K562 (cell line): ENCODE data around the gene DNAJB6. TPM values are rescaled to one million over a fixed set of nuclear protein-coding genes. Genes with fewer than 3 reads are reported as not detected.

Source experiments
- ATAC-seq: fragments of 200-7000 bp; cut with Tn5 transposase; 3 replicates; pipeline ENCODE4 v1.9.1; 2020; ENCODE audit warnings: moderate library complexity
- BruUV-seq: library from RNA; stranded (reverse); fragments of 400-500 nt; replicated peaks from 2 replicates; lab custom pipeline; 2021; lab: Mats Ljungman, UMichigan
- CTCF ChIA-PET: fragments of 300-600 bp; formaldehyde crosslinking; extraction: SDS; loops from one replicate; lab custom pipeline; 2021; ENCODE audit warnings: low intra/inter-chr PET ratio; lab: Yijun Ruan, JAX
- POLR2A ChIA-PET: fragments of 300-600, 350-650 bp; sonication (Branson Sonifier 250); formaldehyde crosslinking; extraction: SDS; loops from one replicate; lab custom pipeline; 2021; ENCODE audit warnings: antibody characterized with exemption, inconsistent platforms; lab: Yijun Ruan, JAX
- DNase-seq, 4 experiments: peaks; one replicate each; pipeline versions ENCODE4 v3.0.0 to v3.0.0-alpha.2; 2011 to 2018; ENCODE audit warnings: low spot score in 3 of 4, mixed read lengths in 3 of 4; ENCODE audit errors: extremely low read depth in 1 of 4
- FAIRE-seq: peaks from 2 replicates; lab custom pipeline; 2011; peaks lifted over from hg19 to GRCh38; lab: Jason Lieb, UNC
- H2AFZ ChIP-seq: 2 replicates; pipeline ENCODE4 v1.6.0; 2011; ENCODE audit warnings: low read depth, low read length, control low read depth, inconsistent platforms
- H3K27ac ChIP-seq: fragments of 200-600 bp; 3 replicates; pipeline ENCODE4 v1.8.0; 2011; ENCODE audit warnings: low read depth, mild to moderate bottlenecking, control low read depth, inconsistent platforms, low read length, moderate library complexity, mixed read lengths; ENCODE audit errors: extremely low read depth
- H3K27me3 ChIP-seq, 2 experiments: fragments of 300-600 bp in 1 of 2; 2 replicates in 1 of 2; 3 replicates in 1 of 2; pipeline versions ENCODE4 v1.6.0 to v1.8.0; 2011; ENCODE audit warnings: inconsistent platforms in 2 of 2, low read length in 2 of 2, mild to moderate bottlenecking in 1 of 2, mixed read lengths in 1 of 2, moderate library complexity in 1 of 2; ENCODE audit not compliant: control insufficient read depth in 2 of 2, insufficient read depth in 2 of 2
- H3K36me3 ChIP-seq: fragments of 300-600 bp; 3 replicates; pipeline ENCODE4 v1.8.0; 2011; ENCODE audit warnings: mild to moderate bottlenecking, low read length, inconsistent platforms; ENCODE audit not compliant: control insufficient read depth, insufficient read depth
- H3K4me1 ChIP-seq, 2 experiments: fragments of 200-600 bp in 1 of 2; replicated peaks in 1 of 2; 2 replicates in 1 of 2; 3 replicates in 1 of 2; pipeline versions ENCODE4 v1.5.1 to v1.8.0; 2011; ENCODE audit warnings: inconsistent platforms in 2 of 2, low read length in 2 of 2, mild to moderate bottlenecking in 1 of 2, mixed read lengths in 1 of 2, moderate library complexity in 1 of 2; ENCODE audit not compliant: control insufficient read depth in 2 of 2, insufficient read depth in 2 of 2
- H3K4me2 ChIP-seq: 2 replicates; pipeline ENCODE4 v1.6.1; 2011; ENCODE audit warnings: low read length, control low read depth, inconsistent platforms, mixed read lengths; ENCODE audit not compliant: insufficient read depth
- H3K4me3 ChIP-seq: fragments of 200-600 bp; sonication (generic), shearing (Covaris generic); 2 replicates; pipeline ENCODE4 v1.5.1; 2016; ENCODE audit warnings: control low read depth, inconsistent platforms
- H3K79me2 ChIP-seq: fragments of 200-600 bp; 3 replicates; pipeline ENCODE4 v1.8.0; 2011; ENCODE audit warnings: low read length, inconsistent platforms; ENCODE audit not compliant: control insufficient read depth, insufficient read depth
- H3K9ac ChIP-seq, 2 experiments: 2 replicates each; pipeline versions ENCODE4 v1.6.0 to v1.6.1; 2011; ENCODE audit warnings: low read depth in 2 of 2, low read length in 2 of 2, control low read depth in 1 of 2, inconsistent platforms in 1 of 2, mild to moderate bottlenecking in 1 of 2, mixed read lengths in 1 of 2; ENCODE audit not compliant: insufficient read depth in 1 of 2
- H3K9me1 ChIP-seq: one replicate; pipeline ENCODE4 v1.6.0; 2011; ENCODE audit warnings: inconsistent platforms, mild to moderate bottlenecking, low read length, moderate library complexity; ENCODE audit not compliant: control insufficient read depth, insufficient read depth
- H3K9me3 ChIP-seq: replicated peaks from 2 replicates; pipeline ENCODE4 v1.5.1; 2011; ENCODE audit warnings: low read depth, low read length, inconsistent platforms; ENCODE audit not compliant: control insufficient read depth, insufficient read depth
- H4K20me1 ChIP-seq: replicated peaks from 2 replicates; pipeline ENCODE4 v1.6.1; 2011; ENCODE audit warnings: low read length, inconsistent platforms, mixed read lengths; ENCODE audit not compliant: control insufficient read depth, insufficient read depth
- HDAC2 ChIP-seq: fragments of 450-650 bp; IDR thresholded peaks from 2 replicates; pipeline ENCODE4 v1.6.1; 2016; ENCODE audit warnings: mild to moderate bottlenecking
- JUNB ChIP-seq: fragments of 450-650 bp; formaldehyde crosslinking; conservative IDR thresholded peaks from 2 replicates; pipeline ENCODE4 v1.4.0; 2020; ENCODE audit warnings: mild to moderate bottlenecking
- MXI1 ChIP-seq: IDR thresholded peaks from 2 replicates; pipeline ENCODE4 v1.6.1; 2011; ENCODE audit warnings: low read depth, mild to moderate bottlenecking, improper control_type of control experiment, low read length
- POLR3A ChIP-seq: IDR thresholded peaks from 2 replicates; pipeline ENCODE4 v1.6.1; 2011; ENCODE audit warnings: borderline replicate concordance, mild to moderate bottlenecking, moderate library complexity; ENCODE audit not compliant: insufficient read length, insufficient read depth; ENCODE audit errors: extremely low read depth
- TOE1 ChIP-seq, 2 experiments: fragments of 450-650 bp in 1 of 2; sonication (generic) in 1 of 2; formaldehyde crosslinking in 1 of 2; IDR thresholded peaks; 2 replicates each; pipeline versions ENCODE4 v1.7.1 to v1.8.0; 2016 to 2022; ENCODE audit warnings: borderline replicate concordance in 2 of 2, mild to moderate bottlenecking in 2 of 2, antibody characterized with exemption in 1 of 2, inconsistent platforms in 1 of 2, low read depth in 1 of 2, missing genetic modification reagents in 1 of 2, moderate library complexity in 1 of 2
- ZNF174 ChIP-seq: fragments of 250-450 bp; sonication (Bioruptor Pico); IDR thresholded peaks from 2 replicates; pipeline ENCODE4 v1.4.0; 2020; ENCODE audit warnings: mild to moderate bottlenecking
- ZNF561 ChIP-seq: fragments of 450-650 bp; formaldehyde crosslinking; conservative IDR thresholded peaks from 2 replicates; pipeline ENCODE4 v1.4.0; 2020; ENCODE audit warnings: mild to moderate bottlenecking, moderate library complexity
- ZNF589 ChIP-seq: fragments of 200-800 bp; sonication (Bioruptor generic); IDR thresholded peaks from 2 replicates; pipeline ENCODE4 v1.6.1; 2016; ENCODE audit warnings: low read depth, missing genetic modification characterization, missing compliant biosample characterization
- ZNF830 ChIP-seq: fragments of 250-450 bp; sonication (Bioruptor Pico); IDR thresholded peaks from 2 replicates; pipeline ENCODE4 v1.5.0; 2021; ENCODE audit warnings: mild to moderate bottlenecking
- WGBS: fragments of 100-300 bp; shearing (Covaris generic); methylation state at CpG from one replicate; pipeline ENCODE4 v1.1.6; 2016; ENCODE audit warnings: low coverage, mixed read lengths; ENCODE audit not compliant: insufficient coverage; ENCODE audit errors: missing lambda C conversion rate; 5-methylcytosine and 5-hydroxymethylcytosine counted together
- in situ Hi-C: fragments of 300-500 bp; cut with MboI; formaldehyde crosslinking; loops from 4 replicates; pipeline ENCODE4 v1.15.0; 2018; ENCODE audit warnings: inconsistent platforms, mixed read lengths
- intact Hi-C: fragments of 100-400 bp; cut with micrococcal nuclease; formaldehyde crosslinking; loops from 2 replicates; pipeline ENCODE4 v1.14.2; 2022
- polyA plus RNA-seq, 8 experiments: library from polyadenylated mRNA; depleted of rRNA in 4 of 8; stranded (reverse) in 5 of 8; unstranded in 3 of 8; fragments of >200 nt; fragmentation: Nextera tagmentation in 2 of 8; fragmentation: Illumina TruSeq in 1 of 8; extraction: Ambion mirVana in 2 of 8; extraction: Trizol in 1 of 8; gene quantifications; 2 replicates each; pipeline versions ENCODE4 v1.2.1 to v1.2.3, GENCODE V29; 2011 to 2014; ENCODE audit warnings: inconsistent platforms in 1 of 8, missing spikeins in 1 of 8
- total RNA-seq, 7 experiments: library from RNA; depleted of rRNA in 6 of 7; stranded (reverse); fragments of >200 nt in 6 of 7; fragmentation: Illumina TruSeq in 2 of 7; extraction: Trizol in 2 of 7; gene quantifications; 2 replicates each; pipeline versions ENCODE4 v1.2.1 to v1.2.3, GENCODE V29; 2011 to 2021; ENCODE audit warnings: low replicate concordance in 1 of 7
- TF ChIP-seq, protein P1 (sequence below): fragments of 250-450 bp; sonication (Bioruptor Pico); IDR thresholded peaks from 2 replicates; pipeline ENCODE4 v1.8.0; 2022; ENCODE audit warnings: inconsistent platforms
- TF ChIP-seq, protein P2 (sequence below): sonication (generic); formaldehyde crosslinking; IDR thresholded peaks from 2 replicates; pipeline ENCODE4 v1.8.1; 2023; ENCODE audit warnings: mild to moderate bottlenecking, missing genetic modification reagents
- TF ChIP-seq, protein P3 (sequence below): fragments of 250-450 bp; sonication (Bioruptor Pico); IDR thresholded peaks from 2 replicates; pipeline ENCODE4 v1.5.0; 2021; ENCODE audit warnings: mild to moderate bottlenecking, borderline replicate concordance
- TF ChIP-seq, protein P4 (sequence below): IDR thresholded peaks from 3 replicates; pipeline ENCODE4 v1.6.1; 2011; ENCODE audit warnings: borderline replicate concordance, mild to moderate bottlenecking; ENCODE audit not compliant: insufficient read length, insufficient read depth

The DNAJB6 gene
- total and polyA plus RNA-seq, 9 of the 15 experiments (the other 6 are each of a cell fraction or from before 2014, with no cell fraction given), result 84.5 to 158 (median 135) TPM

DNA sequence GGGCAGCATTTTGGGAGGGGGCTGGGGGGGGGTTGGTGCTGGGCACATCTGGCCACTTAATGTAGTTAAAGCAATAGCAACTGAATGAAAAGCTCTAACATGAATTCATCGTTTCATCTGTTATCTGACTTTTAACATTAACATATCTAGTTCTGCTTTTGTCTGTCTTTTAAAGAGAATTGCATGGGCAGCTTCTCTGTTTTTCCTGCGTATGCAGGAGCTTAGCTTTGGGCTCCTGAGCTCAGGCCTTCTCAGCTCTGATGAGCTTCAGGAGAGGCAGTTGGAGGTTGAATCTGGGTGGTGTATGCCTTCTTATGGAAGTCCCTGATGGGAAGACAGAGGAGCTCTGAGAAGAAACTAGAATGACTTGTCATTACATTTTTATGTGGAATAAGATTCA lies 58.4 kb downstream of the DNAJB6 start:
- POLR2A ChIA-PET, result interaction anchor here (0.6 to 1.6 kb wide), 4 partner anchors 9 to 117 kb away, joined by 3 to 7 read pairs (median 3); no protein-coding TSS in a partner anchor
- TF ChIP-seq MXI1 (no peak), ZNF174 (CRISPR knock-in tag) (no peak), POLR3A (no peak), TOE1 (IDR thresholded peaks at IDR 0.05; ENCODE audit: borderline replicate concordance) (no peak), TOE1 (CRISPR knock-in tag; IDR thresholded peaks at IDR 0.05; ENCODE audit: borderline replicate concordance, low read depth) (no peak), ZNF589 (CRISPR knock-in tag) (no peak), ZNF561 (CRISPR knock-in tag) (no peak), HDAC2 (no peak), JUNB (CRISPR knock-in tag) (no peak), ZNF830 (no peak)
- TF ChIP-seq, protein P1, sequence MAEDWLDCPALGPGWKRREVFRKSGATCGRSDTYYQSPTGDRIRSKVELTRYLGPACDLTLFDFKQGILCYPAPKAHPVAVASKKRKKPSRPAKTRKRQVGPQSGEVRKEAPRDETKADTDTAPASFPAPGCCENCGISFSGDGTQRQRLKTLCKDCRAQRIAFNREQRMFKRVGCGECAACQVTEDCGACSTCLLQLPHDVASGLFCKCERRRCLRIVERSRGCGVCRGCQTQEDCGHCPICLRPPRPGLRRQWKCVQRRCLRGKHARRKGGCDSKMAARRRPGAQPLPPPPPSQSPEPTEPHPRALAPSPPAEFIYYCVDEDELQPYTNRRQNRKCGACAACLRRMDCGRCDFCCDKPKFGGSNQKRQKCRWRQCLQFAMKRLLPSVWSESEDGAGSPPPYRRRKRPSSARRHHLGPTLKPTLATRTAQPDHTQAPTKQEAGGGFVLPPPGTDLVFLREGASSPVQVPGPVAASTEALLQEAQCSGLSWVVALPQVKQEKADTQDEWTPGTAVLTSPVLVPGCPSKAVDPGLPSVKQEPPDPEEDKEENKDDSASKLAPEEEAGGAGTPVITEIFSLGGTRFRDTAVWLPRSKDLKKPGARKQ (CRISPR knock-in tag), result no peak
- TF ChIP-seq, protein P2, sequence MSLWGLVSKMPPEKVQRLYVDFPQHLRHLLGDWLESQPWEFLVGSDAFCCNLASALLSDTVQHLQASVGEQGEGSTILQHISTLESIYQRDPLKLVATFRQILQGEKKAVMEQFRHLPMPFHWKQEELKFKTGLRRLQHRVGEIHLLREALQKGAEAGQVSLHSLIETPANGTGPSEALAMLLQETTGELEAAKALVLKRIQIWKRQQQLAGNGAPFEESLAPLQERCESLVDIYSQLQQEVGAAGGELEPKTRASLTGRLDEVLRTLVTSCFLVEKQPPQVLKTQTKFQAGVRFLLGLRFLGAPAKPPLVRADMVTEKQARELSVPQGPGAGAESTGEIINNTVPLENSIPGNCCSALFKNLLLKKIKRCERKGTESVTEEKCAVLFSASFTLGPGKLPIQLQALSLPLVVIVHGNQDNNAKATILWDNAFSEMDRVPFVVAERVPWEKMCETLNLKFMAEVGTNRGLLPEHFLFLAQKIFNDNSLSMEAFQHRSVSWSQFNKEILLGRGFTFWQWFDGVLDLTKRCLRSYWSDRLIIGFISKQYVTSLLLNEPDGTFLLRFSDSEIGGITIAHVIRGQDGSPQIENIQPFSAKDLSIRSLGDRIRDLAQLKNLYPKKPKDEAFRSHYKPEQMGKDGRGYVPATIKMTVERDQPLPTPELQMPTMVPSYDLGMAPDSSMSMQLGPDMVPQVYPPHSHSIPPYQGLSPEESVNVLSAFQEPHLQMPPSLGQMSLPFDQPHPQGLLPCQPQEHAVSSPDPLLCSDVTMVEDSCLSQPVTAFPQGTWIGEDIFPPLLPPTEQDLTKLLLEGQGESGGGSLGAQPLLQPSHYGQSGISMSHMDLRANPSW, result no peak
- TF ChIP-seq, protein P3, sequence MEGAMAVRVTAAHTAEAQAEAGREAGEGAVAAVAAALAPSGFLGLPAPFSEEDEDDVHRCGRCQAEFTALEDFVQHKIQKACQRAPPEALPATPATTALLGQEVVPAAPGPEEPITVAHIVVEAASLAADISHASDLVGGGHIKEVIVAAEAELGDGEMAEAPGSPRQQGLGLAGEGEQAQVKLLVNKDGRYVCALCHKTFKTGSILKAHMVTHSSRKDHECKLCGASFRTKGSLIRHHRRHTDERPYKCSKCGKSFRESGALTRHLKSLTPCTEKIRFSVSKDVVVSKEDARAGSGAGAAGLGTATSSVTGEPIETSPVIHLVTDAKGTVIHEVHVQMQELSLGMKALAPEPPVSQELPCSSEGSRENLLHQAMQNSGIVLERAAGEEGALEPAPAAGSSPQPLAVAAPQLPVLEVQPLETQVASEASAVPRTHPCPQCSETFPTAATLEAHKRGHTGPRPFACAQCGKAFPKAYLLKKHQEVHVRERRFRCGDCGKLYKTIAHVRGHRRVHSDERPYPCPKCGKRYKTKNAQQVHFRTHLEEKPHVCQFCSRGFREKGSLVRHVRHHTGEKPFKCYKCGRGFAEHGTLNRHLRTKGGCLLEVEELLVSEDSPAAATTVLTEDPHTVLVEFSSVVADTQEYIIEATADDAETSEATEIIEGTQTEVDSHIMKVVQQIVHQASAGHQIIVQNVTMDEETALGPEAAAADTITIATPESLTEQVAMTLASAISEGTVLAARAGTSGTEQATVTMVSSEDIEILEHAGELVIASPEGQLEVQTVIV, result no peak
- TF ChIP-seq, protein P4, sequence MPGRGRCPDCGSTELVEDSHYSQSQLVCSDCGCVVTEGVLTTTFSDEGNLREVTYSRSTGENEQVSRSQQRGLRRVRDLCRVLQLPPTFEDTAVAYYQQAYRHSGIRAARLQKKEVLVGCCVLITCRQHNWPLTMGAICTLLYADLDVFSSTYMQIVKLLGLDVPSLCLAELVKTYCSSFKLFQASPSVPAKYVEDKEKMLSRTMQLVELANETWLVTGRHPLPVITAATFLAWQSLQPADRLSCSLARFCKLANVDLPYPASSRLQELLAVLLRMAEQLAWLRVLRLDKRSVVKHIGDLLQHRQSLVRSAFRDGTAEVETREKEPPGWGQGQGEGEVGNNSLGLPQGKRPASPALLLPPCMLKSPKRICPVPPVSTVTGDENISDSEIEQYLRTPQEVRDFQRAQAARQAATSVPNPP, result no peak

More for the DNA sequence above, 58.4 kb downstream of the DNAJB6 start:
- H3K4me1 ChIP-seq, result peaks cover 17 to 42% of the 10 kb centered on the region in 2 experiments; a peak in 4 of 5 replicates
- no peak overlapping the region for H3K27ac ChIP-seq
- BruUV-seq, result no TSS peak
- in situ Hi-C loops (no loop called here), intact Hi-C loops (loop anchor here (5.0 kb wide), 1 partner anchor 98 kb away; no protein-coding TSS in a partner anchor)
- CTCF ChIA-PET, result no interaction called here
- peaks cover 44% of the 10 kb centered on the region for H3K79me2 ChIP-seq
- H3K4me3 ChIP-seq, result no peak overlapping the region
- ATAC-seq (no peak), FAIRE-seq (no peak), DNase-seq (no peak)
- peaks cover 5% of the 10 kb centered on the region for H3K9me1 ChIP-seq
- no peaks in the 10 kb centered on the region for H4K20me1 ChIP-seq
- peaks cover 58% of the 10 kb centered on the region for H3K36me3 ChIP-seq
- no peaks in the 10 kb centered on the region for H3K27me3 ChIP-seq
- no peaks in the 10 kb centered on the region for H3K9me3 ChIP-seq
- no peak overlapping the region for H3K4me2 ChIP-seq
- H3K9ac ChIP-seq, result no peak overlapping the region; a peak in 1 of 4 replicates
- 53% methylated on average over 2 of the region's 2 CpGs for WGBS
- H2AFZ ChIP-seq, result no peak overlapping the region
